Peyer's patch (tissue), 4 donors: ENCODE measurements around the gene ZPBP2. TPM values are rescaled to one million over a fixed set of nuclear protein-coding genes. Genes with fewer than 3 reads are reported as not detected.

ENCODE experiments used
- DNase-seq, 3 donors: peaks; one replicate each; pipeline ENCODE4 v3.0.0-alpha.2; 2017 to 2019
- H3K27ac ChIP-seq, 4 donors: fragments of 200-600 bp; sonication (generic); one replicate each; pipeline ENCODE4 v1.5.1; 2016 to 2019
- H3K27me3 ChIP-seq, 2 donors: fragments of 200-600 bp; sonication (generic); one replicate each; pipeline ENCODE4 v1.5.1; 2019
- H3K36me3 ChIP-seq, 3 donors: fragments of 200-600 bp; sonication (generic); one replicate each; pipeline ENCODE4 v1.5.1; 2016 to 2019
- H3K4me1 ChIP-seq, 4 donors: fragments of 200-600 bp; sonication (generic); one replicate each; pipeline ENCODE4 v1.5.1; 2016 to 2019
- H3K4me3 ChIP-seq, 4 donors: fragments of 200-600 bp; sonication (generic); 1 replicate in 3 of 4; 2 replicates in 1 of 4; pipeline ENCODE4 v1.5.1; 2016 to 2019; ENCODE audit warnings: mild to moderate bottlenecking in 1 of 4
- H3K9me3 ChIP-seq, 4 donors: fragments of 200-600 bp; sonication (generic); one replicate each; pipeline ENCODE4 v1.5.1; 2016 to 2019; ENCODE audit warnings: mild to moderate bottlenecking in 1 of 4
- POLR2A ChIP-seq, 2 donors: fragments of 450-650 bp; IDR thresholded peaks; one replicate each; pipeline ENCODE4 v1.5.1; 2017; ENCODE audit warnings: antibody characterized with exemption in 2 of 2, mild to moderate bottlenecking in 2 of 2, moderate library complexity in 2 of 2
- total RNA-seq, 4 donors: library from RNA; depleted of rRNA; stranded (reverse); fragments of >200 nt; gene quantifications; one replicate each; pipeline ENCODE4 v1.1.0, GENCODE V29; 2016
- TF ChIP-seq, protein P1 (sequence below), 6 experiments: fragments of 450-650 bp in 4 of 6; fragments of 200-600 bp in 2 of 6; sonication (generic) in 1 of 6; IDR thresholded peaks; one replicate each; pipeline ENCODE4 v1.5.1; 2017 to 2019; ENCODE audit warnings: antibody characterized with exemption in 6 of 6, mild to moderate bottlenecking in 3 of 6, moderate library complexity in 1 of 6

The ZPBP2 gene
- total RNA-seq, 4 donors from 2014 or later: not detected

DNA sequence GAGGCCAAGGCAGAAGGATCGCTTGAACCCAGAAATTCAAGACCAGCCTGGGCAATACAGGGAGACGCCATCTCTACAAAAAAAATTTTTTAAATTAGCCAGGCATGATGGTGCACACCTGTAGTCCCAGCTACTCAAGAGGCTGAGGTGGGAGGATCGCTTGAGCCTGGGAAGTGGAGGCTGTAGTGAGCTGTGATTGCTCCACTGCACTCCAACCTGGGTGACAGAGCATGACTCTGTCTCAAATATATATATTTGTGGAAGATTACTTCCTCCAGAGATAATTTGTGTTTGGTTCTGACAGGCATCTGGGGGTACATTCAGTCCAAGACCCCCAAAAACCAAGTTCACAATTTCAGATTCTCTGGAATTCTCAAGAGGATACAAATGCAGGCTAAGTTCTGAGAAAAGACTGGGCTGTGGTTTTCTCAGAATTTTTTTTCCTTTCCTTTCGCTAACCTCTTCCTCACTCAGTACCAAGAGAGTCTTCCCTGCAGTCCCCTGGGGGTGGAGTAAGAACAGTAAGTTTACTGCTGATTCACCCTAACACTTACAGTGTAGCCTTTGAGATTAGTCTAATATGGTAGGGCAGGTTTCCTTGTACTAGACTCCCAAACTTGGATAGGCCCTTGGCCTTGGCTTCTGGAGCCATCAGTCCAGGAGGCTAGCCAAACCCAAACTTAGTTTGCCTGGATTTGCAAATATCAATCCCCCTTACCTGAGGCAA lies 35.3 kb downstream of the ZPBP2 start:
- no peak for TF ChIP-seq POLR2A (IDR thresholded peaks at IDR 0.05)
- TF ChIP-seq, protein P1, sequence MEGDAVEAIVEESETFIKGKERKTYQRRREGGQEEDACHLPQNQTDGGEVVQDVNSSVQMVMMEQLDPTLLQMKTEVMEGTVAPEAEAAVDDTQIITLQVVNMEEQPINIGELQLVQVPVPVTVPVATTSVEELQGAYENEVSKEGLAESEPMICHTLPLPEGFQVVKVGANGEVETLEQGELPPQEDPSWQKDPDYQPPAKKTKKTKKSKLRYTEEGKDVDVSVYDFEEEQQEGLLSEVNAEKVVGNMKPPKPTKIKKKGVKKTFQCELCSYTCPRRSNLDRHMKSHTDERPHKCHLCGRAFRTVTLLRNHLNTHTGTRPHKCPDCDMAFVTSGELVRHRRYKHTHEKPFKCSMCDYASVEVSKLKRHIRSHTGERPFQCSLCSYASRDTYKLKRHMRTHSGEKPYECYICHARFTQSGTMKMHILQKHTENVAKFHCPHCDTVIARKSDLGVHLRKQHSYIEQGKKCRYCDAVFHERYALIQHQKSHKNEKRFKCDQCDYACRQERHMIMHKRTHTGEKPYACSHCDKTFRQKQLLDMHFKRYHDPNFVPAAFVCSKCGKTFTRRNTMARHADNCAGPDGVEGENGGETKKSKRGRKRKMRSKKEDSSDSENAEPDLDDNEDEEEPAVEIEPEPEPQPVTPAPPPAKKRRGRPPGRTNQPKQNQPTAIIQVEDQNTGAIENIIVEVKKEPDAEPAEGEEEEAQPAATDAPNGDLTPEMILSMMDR (IDR thresholded peaks at IDR 0.05): no peak
- DNase-seq: peak in 1 of 3 donors; percentile 3
- no peaks in the 10 kb centered on the region for H3K4me1 ChIP-seq
- H3K4me3 ChIP-seq: no peak overlapping the region
- H3K9me3 ChIP-seq: no peaks in the 10 kb centered on the region
- no peaks in the 10 kb centered on the region for H3K27me3 ChIP-seq
- no peak overlapping the region for H3K27ac ChIP-seq
- peaks cover 0 to 36% (median 0%) of the 10 kb centered on the region in 3 donors for H3K36me3 ChIP-seq

DNA sequence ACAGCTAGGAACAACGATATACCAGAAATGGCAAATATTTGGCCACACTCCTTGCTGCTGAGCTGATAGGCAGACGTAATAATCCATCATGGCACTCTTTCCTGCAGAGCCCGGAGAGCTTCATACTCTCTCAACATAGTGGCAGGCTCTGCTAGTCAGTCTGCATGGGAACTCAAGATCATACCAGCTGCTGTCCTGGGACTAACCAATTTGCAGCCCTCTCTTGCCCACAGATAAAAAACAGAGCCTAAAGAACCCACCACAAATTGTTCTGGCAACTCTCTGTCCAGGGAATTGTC lies 36.9 kb downstream of the ZPBP2 start:
- TF ChIP-seq, protein P1 (IDR thresholded peaks at IDR 0.05): no peak
- no peak for TF ChIP-seq POLR2A (IDR thresholded peaks at IDR 0.05)
- no peak overlapping the region for H3K27ac ChIP-seq
- H3K4me3 ChIP-seq: no peak overlapping the region
- no peaks in the 10 kb centered on the region for H3K4me1 ChIP-seq
- no peaks in the 10 kb centered on the region for H3K9me3 ChIP-seq
- H3K27me3 ChIP-seq: no peaks in the 10 kb centered on the region
- DNase-seq: no peak
- H3K36me3 ChIP-seq: peaks cover 0 to 48% (median 0%) of the 10 kb centered on the region in 3 donors

DNA sequence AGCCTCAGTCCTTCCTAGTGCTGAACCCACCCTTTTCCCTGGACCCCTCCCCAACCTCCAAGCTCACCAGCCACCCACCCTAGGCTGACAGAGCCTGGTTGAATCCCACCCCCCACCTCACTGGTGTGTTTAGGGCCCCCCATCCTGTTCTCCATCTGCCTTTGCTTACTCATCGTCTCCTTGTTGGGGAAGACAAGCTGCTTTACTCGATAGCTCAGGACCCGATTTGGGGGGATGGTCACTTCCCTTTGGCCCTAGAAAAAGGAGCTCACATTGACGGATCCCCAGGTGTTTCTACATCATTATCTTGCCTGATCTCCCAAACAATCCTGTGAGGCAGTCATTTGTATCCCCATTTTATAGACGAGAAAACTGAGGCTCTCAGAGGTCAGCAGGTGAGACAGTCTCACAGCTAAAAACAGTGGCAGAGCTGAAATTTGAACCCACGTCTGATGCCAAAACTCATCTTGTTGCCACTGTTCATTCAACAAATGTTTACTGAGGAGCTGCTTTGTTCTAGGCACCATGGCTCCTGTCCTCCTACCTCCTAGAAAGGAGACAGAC lies 40.9 kb downstream of the ZPBP2 start:
- DNase-seq: peak in 1 of 3 donors; percentile 13
- H3K9me3 ChIP-seq: no peaks in the 10 kb centered on the region
- TF ChIP-seq, protein P1 (IDR thresholded peaks at IDR 0.05): no peak
- no peak for TF ChIP-seq POLR2A (IDR thresholded peaks at IDR 0.05)
- H3K4me1 ChIP-seq: no peaks in the 10 kb centered on the region
- H3K27me3 ChIP-seq: no peaks in the 10 kb centered on the region
- H3K27ac ChIP-seq: no peak overlapping the region
- H3K4me3 ChIP-seq: no peak overlapping the region
- peaks cover 0 to 59% (median 0%) of the 10 kb centered on the region in 3 donors for H3K36me3 ChIP-seq

DNA sequence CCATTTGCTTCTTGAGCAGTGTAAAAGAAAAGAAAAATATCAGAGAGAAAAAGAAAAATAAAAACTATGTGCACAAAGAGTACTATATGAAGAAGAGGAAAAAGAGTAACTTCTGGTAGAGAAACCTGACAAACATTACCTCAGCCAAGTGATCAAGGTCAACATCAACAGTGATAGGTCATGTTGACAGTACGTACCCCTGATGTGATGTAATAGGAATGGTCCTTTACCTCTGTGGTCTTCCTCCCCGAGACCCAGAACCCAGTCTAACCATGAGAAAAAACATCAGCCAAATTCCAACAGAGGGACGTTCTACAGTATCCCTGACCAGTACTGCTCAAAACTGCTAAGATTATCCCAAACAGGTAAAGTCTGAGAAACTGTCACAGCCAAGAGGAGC lies 46.0 kb downstream of the ZPBP2 start:
- no peak for DNase-seq
- peaks cover 0 to 10% (median 0%) of the 10 kb centered on the region in 4 donors for H3K4me1 ChIP-seq
- peaks cover 0 to 41% (median 0%) of the 10 kb centered on the region in 3 donors for H3K36me3 ChIP-seq
- no peak overlapping the region for H3K4me3 ChIP-seq
- H3K9me3 ChIP-seq: no peaks in the 10 kb centered on the region
- TF ChIP-seq POLR2A (IDR thresholded peaks at IDR 0.05): no peak
- TF ChIP-seq, protein P1 (IDR thresholded peaks at IDR 0.05): no peak
- H3K27me3 ChIP-seq: no peaks in the 10 kb centered on the region
- no peak overlapping the region for H3K27ac ChIP-seq

DNA sequence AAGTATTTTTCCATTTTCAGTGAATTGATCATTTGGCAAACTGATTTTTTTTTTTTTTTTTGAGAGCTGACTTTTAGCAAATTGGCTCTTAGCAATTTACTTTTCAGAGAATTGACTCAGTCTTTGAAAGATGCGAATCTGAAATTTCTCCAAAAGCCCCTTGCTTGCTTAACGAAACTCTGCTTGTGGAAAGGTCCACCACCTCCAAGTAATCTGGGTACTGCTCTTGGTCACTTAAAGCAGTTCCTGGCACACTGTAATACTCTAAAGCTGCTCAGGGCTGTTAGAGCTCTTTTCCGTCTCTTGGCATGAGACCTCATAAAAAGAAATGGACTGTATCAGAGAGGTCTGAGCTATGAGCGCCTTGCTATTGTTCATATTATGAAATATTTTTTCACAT lies 47.6 kb downstream of the ZPBP2 start:
- Histone ChIP-seq H3K4me1 (peaks cover 0 to 15% (median 0%) of the 10 kb centered on the region in 4 donors), H3K27me3 (no peaks in the 10 kb centered on the region), H3K9me3 (no peaks in the 10 kb centered on the region), H3K36me3 (peaks cover 0 to 28% (median 0%) of the 10 kb centered on the region in 3 donors), H3K4me3 (peak overlapping the region in 1 of 4 donors; percentile 44), H3K27ac (peak overlapping the region in 2 of 4 donors; percentile 15 to 89)
- TF ChIP-seq, protein P1 (IDR thresholded peaks at IDR 0.05): no peak
- no peak for TF ChIP-seq POLR2A (IDR thresholded peaks at IDR 0.05)
- DNase-seq: no peak
